ENCODE results near the gene C1QTNF1.

DNA sequence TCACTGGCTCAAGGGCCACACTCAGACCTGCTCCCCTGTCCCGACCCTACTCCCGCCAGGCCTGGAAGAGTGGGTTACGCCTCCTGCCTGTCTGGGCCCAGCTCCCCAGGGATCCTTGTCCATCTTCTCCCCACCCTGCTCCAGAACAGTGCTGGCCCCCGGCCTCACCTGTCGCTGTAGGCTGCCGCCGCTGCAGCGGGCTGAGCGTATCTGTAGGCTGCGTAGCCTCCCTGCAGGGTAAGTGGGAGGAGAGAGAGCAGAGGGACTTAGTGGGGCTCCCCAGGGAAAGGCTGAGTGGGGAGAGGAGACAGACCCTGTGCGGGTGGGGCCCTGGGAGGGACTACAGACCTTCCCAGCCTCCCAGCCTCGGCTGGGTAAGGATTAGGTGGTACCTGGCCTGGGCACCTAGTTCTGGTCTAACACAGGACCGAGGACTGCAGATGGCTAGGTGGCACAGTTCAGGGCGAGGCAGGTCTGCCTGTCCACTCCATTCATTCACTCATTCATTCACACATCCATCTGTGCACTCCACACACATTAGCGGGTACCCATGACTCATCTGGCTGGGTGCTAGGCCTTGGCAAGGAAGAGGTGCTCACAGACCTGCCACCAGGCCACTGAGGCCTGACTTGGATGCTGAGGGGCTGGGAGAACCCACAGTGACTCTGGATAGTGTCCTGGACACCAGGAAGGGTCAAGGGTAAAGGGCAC, 71.5 kb downstream of the C1QTNF1 start:
- TF ChIP-seq, protein P1, sequence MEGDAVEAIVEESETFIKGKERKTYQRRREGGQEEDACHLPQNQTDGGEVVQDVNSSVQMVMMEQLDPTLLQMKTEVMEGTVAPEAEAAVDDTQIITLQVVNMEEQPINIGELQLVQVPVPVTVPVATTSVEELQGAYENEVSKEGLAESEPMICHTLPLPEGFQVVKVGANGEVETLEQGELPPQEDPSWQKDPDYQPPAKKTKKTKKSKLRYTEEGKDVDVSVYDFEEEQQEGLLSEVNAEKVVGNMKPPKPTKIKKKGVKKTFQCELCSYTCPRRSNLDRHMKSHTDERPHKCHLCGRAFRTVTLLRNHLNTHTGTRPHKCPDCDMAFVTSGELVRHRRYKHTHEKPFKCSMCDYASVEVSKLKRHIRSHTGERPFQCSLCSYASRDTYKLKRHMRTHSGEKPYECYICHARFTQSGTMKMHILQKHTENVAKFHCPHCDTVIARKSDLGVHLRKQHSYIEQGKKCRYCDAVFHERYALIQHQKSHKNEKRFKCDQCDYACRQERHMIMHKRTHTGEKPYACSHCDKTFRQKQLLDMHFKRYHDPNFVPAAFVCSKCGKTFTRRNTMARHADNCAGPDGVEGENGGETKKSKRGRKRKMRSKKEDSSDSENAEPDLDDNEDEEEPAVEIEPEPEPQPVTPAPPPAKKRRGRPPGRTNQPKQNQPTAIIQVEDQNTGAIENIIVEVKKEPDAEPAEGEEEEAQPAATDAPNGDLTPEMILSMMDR (optimal IDR thresholded peaks at IDR 0.05 in 1 of 3, IDR thresholded peaks at IDR 0.05 in 1 of 3, conservative IDR thresholded peaks at IDR 0.05 in 1 of 3; ENCODE audit: extremely low read depth in 1 of 3, insufficient read depth in 2 of 3, low read length in 3 of 3) = no peak
- TF ChIP-seq EZH2 (IDR thresholded peaks at IDR 0.05; ENCODE audit: low read length) = no peak
